Gastroesophageal sphincter (tissue), 3 donors: ENCODE measurements around the gene DDX10.

Experiments used
- CTCF ChIP-seq, 4 experiments: fragments of 200-600 bp in 2 of 4; fragments of 450-650 bp in 2 of 4; sonication (generic) in 1 of 4; IDR thresholded peaks; one replicate each; pipeline ENCODE4 v1.5.1; 2017 to 2019; ENCODE audit warnings: antibody characterized with exemption in 4 of 4, mild to moderate bottlenecking in 2 of 4, moderate library complexity in 2 of 4
- EP300 ChIP-seq: sonication (generic); formaldehyde crosslinking; IDR thresholded peaks from one replicate; pipeline ENCODE4 v1.6.1; 2017; ENCODE audit warnings: antibody characterized with exemption, mild to moderate bottlenecking
- POLR2A ChIP-seq, 2 donors: fragments of 450-650 bp; IDR thresholded peaks; one replicate each; pipeline ENCODE4 v1.6.1; 2017; ENCODE audit warnings: antibody characterized with exemption in 2 of 2, mild to moderate bottlenecking in 2 of 2, moderate library complexity in 1 of 2
- POLR2AphosphoS5 ChIP-seq: sonication (generic); formaldehyde crosslinking; IDR thresholded peaks from one replicate; pipeline ENCODE4 v1.6.1; 2017; ENCODE audit warnings: antibody characterized with exemption

DNA sequence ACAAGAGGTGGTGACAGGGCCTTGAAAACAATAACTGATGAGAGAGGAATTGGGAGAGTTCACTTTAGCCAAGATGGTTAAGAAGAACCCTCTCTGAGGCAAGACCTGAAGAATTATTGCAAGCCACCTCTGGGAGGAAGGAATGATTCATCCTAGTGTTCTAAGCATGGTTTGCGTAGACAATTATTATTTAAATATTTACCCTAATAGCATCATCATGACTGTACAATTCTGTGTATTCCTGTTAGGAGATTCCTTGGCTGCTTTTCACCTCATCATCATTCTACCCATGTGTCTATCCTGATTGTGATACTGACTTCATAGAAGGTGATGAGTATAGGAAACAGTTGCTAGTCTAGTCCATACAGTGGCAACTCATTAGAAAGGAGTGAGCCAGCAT lies 264.4 kb downstream of the DDX10 start:
- TF ChIP-seq CTCF (IDR thresholded peaks at IDR 0.05): no peak
- TF ChIP-seq POLR2A (IDR thresholded peaks at IDR 0.05): no peak
- no peak for TF ChIP-seq EP300
- TF ChIP-seq POLR2AphosphoS5: no peak
